Uterus (tissue), 2 donors: ENCODE measurements around the gene LBHD1.

ENCODE experiments used
- POLR2A ChIP-seq, 2 donors: fragments of 450-650 bp; IDR thresholded peaks; one replicate each; pipeline ENCODE4 v1.6.1; 2016; ENCODE audit warnings: antibody characterized with exemption in 2 of 2, mild to moderate bottlenecking in 1 of 2, moderate library complexity in 1 of 2
- TF ChIP-seq, protein P1 (sequence below), 4 experiments: fragments of 200-600 bp in 2 of 4; fragments of 450-650 bp in 2 of 4; sonication (generic) in 2 of 4; IDR thresholded peaks; one replicate each; pipeline ENCODE4 v1.5.1; 2016 to 2019; ENCODE audit warnings: antibody characterized with exemption in 4 of 4, mild to moderate bottlenecking in 2 of 4, moderate library complexity in 1 of 4

DNA sequence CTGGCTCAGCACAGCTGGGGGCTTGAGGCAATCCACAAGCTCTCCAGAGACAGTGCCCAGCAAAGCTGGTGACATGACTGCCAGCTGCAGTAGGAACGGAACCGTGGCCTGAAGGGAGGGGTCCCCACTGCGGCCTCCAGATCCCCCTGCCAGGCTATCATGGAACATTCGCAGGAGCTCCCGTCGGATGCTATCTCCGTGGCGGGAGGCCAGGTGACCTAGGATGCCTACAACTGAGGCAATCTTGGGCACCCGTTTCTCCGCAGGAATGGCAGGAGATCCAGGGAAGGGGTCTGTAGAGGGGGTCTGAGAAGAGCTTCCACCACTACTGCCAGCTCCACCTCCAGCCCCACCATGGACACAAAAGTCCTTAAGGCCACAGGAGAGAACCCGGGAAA is 23.1 kb downstream of the LBHD1 start:
- TF ChIP-seq, protein P1, sequence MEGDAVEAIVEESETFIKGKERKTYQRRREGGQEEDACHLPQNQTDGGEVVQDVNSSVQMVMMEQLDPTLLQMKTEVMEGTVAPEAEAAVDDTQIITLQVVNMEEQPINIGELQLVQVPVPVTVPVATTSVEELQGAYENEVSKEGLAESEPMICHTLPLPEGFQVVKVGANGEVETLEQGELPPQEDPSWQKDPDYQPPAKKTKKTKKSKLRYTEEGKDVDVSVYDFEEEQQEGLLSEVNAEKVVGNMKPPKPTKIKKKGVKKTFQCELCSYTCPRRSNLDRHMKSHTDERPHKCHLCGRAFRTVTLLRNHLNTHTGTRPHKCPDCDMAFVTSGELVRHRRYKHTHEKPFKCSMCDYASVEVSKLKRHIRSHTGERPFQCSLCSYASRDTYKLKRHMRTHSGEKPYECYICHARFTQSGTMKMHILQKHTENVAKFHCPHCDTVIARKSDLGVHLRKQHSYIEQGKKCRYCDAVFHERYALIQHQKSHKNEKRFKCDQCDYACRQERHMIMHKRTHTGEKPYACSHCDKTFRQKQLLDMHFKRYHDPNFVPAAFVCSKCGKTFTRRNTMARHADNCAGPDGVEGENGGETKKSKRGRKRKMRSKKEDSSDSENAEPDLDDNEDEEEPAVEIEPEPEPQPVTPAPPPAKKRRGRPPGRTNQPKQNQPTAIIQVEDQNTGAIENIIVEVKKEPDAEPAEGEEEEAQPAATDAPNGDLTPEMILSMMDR (IDR thresholded peaks at IDR 0.05) = no peak
- no peak for TF ChIP-seq POLR2A (IDR thresholded peaks at IDR 0.05)
